ENCODE data around the gene MS4A4E.
"Not testable (repeated sequence)": the region's sequence is repeated elsewhere in the genome, so short reads cannot be mapped to it uniquely, and the experiment has no call there.

The MS4A4E gene

GRCh38 chr11:60169264-60169915 lies 73.5 kb downstream of the MS4A4E start:
- no peak for DNase-seq

DNA sequence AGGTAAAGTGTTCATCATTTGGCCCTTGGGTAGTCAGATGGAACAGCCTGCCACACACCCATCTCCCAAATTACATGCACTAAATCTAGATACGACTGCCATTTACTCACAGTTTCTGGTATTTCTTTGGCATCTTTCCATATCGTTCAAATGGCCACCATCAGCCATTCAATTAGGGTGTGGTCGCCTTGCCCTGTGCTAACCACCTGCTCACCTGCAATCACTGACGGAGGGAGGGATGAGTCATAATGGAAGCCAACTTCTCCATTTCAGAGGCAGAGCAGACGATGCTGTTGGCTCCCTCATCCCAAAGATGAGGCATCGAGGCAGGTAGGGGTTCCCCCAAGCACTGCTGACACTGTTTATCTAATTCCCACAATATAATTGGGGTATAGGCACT lies 74.6 kb downstream of the MS4A4E start:
- DNase-seq, result no peak

DNA sequence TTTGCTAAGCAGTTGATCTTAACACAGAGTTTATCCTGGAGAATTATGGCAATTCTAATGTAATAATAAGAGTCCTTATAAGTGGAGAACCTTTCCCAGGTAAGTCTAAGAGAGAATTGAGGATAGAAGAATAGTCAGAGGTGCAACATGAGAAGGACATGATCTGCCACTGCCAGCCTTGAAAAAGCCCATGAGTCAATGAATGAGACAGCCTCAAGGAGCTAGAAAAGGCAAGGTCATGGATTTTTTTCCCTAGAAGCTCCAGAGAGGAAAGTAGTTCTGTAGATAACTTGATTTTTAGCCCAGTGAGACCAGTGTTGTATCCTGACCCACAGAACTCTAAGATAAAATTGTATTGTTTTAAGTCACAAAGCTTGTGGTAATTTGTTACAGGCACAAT lies 77.0 kb downstream of the MS4A4E start:
- no peak for DNase-seq

DNA sequence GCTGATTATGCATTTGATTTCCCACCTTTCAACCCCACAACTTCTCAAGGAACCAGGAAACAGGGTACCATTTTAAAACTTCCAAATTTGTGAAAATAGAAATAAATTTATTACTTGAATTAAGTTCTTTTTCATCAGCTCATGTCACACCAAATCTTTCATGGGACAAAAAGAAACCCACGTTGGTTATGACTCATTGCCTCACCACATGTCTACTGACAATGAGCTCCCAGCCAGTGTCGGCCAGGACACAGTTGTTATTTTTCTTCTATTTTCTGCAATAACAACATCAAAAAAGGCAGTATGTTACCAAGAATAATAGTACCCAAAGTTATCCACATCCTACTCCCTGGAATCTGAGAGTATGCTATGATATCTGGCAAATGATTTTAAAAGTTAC lies 77.4 kb downstream of the MS4A4E start:
- DNase-seq, result no peak

DNA sequence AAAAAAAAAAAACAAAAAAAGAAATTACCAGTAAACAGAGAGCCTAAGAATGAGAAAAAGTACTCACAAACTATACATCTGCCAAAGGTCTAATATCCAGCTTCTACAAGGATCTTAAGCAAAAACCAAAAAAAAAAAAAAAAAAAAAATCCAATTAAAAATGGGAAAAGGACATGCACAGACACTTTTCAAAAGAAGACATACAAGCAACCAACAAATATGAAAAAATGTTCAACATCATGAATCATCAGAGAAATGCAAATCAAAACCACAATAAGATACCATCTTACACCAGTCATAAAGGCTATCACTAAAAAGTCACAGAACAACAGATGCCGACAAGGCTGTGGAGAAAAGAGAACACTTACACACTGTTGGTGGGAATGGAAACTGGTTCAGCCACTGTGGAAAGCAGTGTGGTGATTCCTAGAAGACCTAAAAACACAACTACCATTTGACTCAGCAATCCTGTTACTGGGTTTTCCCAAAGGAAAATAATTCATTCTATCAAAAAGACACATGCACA lies 78.3 kb downstream of the MS4A4E start:
- no peak for DNase-seq

DNA sequence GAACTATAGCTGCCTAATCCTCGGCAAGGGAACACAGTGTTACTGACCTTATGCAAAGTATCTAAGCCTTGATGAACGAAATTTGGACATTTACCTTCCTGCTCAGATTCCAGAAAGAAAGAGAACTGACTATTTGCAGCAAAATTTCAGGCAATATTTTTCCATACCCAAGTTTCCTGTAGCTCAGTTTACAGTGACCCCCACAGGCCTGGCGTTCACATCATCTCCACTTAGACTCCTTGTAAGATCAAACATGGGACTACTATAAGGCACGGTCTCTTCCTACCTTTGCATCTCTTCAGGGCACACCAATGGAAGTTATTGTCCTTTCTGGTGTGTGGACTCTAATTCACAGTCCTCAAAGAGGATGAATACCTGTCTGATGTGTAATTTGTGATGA lies 81.2 kb downstream of the MS4A4E start:
- no peak for DNase-seq

DNA sequence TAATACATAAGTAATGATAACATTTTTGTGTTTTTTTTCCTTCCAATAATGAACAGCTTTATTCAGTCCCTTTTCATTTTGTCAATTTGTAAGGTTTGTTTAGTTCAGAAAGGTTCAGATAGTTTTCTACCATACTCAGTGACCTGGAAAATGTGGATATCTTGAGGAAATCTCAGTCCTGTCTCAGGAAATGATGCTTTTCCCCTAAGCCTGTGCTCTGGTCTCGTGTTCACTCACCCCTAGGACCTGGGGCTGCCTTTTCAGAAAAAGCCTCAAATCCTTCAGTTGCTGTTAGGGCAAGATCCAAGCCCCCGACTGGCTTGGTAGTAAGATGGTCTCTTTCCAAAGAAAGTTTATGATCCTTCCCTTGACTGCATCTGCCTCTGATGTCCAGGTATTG lies 81.8 kb downstream of the MS4A4E start:
- no peak for DNase-seq

DNA sequence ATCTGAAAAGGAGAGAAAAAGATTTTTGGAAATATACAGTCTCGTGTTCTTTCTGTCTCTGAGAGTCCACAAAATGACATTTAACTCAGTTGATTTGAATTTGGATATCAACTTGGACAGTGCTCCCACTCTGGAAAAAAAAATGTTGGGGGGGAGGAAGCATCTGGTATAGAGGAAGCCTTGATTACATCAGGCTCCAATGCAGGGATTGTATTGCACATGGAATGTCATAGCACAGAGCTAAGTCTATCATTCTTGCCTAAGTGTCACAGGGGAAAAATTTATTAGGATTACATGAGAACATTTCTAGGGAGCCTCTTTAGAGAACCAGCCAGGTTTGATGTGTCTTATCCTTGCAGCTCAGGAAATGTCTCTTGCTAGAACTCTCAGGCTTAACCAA lies 83.1 kb downstream of the MS4A4E start:
- no peak for DNase-seq

GRCh38 chr11:60159284-60159683 lies 83.7 kb downstream of the MS4A4E start:
- no peak for DNase-seq

- no peak for DNase-seq
These were observed 84.3 kb downstream of the MS4A4E start for GRCh38 chr11:60158636-60159035.

GRCh38 chr11:60155931-60156330 lies 87.0 kb downstream of the MS4A4E start:
- no peak for DNase-seq

DNA sequence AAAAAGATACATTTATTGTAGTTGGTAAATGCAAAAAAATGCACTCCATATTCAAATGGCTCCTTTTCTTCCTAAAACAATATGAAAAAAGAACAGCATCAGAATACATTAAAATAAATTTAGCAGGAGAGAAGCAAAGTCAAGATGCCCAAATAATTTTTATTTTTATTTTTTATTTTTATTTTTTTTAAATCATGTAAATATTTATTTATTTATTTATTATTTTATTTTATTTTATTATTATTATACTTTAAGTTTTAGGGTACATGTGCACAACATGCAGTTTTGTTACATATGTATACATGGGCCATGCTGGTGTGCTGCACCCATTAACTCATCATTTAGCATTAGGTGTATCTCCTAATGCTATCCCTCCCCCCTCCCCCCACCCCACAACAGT lies 90.2 kb downstream of the MS4A4E start:
- DNase-seq, result not testable (repeated sequence)

DNA sequence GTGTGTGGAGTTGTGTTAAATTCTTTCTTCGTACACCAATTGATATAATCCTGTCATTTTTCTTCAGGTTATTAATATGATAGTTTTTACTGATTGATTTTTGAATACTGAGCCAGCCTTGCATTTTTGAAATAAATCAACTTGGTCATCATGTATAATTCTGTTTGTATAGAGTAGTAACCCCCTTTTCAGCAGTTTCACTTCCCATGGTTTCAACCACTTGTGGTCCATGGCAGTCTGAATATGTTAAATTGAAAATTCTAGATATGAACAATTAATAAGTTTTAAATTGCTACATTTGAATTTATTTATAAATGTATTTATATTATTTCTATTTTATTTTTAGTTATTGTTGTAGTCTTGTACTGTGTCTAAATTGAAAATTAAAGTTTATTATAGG lies 92.7 kb downstream of the MS4A4E start:
- no peak for DNase-seq

Measured in DMS 273 treated with DMSO at 0.1 percent for 48 hours (cell line).